NCI-H2107 treated with DMSO at 0.1 percent for 48 hours (cell line): ENCODE measurements around the gene CEP128.

Source experiments
- DNase-seq: peaks from one replicate; lab custom pipeline; 2025; ENCODE audit not compliant: unreplicated experiment; lab: John Stamatoyannopoulos, UW

The CEP128 gene

GRCh38 chr14:80564051-80564450 lies 377.5 kb downstream of the CEP128 start:
- no peak for DNase-seq

- DNase-seq: no peak
These were observed 380.5 kb downstream of the CEP128 start for GRCh38 chr14:80560800-80561657.

- DNase-seq: no peak
These were observed 387.4 kb downstream of the CEP128 start for GRCh38 chr14:80554139-80554538.

GRCh38 chr14:80549141-80549540 lies 392.4 kb downstream of the CEP128 start:
- DNase-seq: no peak

GRCh38 chr14:80545935-80546854 lies 395.3 kb downstream of the CEP128 start:
- no peak for DNase-seq

GRCh38 chr14:80544366-80544765 lies 397.2 kb downstream of the CEP128 start:
- DNase-seq: no peak

- DNase-seq: no peak
These were observed 398.3 kb downstream of the CEP128 start for GRCh38 chr14:80543211-80543610.

- DNase-seq: no peak
These were observed 402.7 kb downstream of the CEP128 start for GRCh38 chr14:80538633-80539375.

- DNase-seq: no peak
These were observed 403.9 kb downstream of the CEP128 start for GRCh38 chr14:80537626-80538025.

- DNase-seq: peak; percentile 84
These were observed 405.1 kb downstream of the CEP128 start for GRCh38 chr14:80536456-80536855.

GRCh38 chr14:80535171-80535570 lies 406.4 kb downstream of the CEP128 start:
- DNase-seq: no peak

GRCh38 chr14:80523518-80524117 lies 417.9 kb downstream of the CEP128 start:
- DNase-seq: no peak

GRCh38 chr14:80522936-80523335 lies 418.6 kb downstream of the CEP128 start:
- no peak for DNase-seq

- no peak for DNase-seq
These were observed 419.1 kb downstream of the CEP128 start for GRCh38 chr14:80522411-80522810.

GRCh38 chr14:80521456-80521855 lies 420.1 kb downstream of the CEP128 start:
- DNase-seq: no peak

GRCh38 chr14:80519002-80519401 lies 422.5 kb downstream of the CEP128 start:
- no peak for DNase-seq

GRCh38 chr14:80518173-80518572 lies 423.4 kb downstream of the CEP128 start:
- DNase-seq: no peak

- DNase-seq: no peak
These were observed 434.2 kb downstream of the CEP128 start for GRCh38 chr14:80507292-80507869.

- no peak for DNase-seq
These were observed 436.8 kb downstream of the CEP128 start for GRCh38 chr14:80504781-80505180.

GRCh38 chr14:80498533-80498932 lies 443.0 kb downstream of the CEP128 start:
- no peak for DNase-seq
